Prostate gland (tissue), 2 donors: ENCODE results near the gene TBC1D8B.

Experiments used
- POLR2AphosphoS5 ChIP-seq: sonication (generic); formaldehyde crosslinking; IDR thresholded peaks from one replicate; pipeline ENCODE4 v1.6.1; 2017; ENCODE audit warnings: antibody characterized with exemption
- TF ChIP-seq, protein P1 (sequence below), 4 experiments: fragments of 200-600 bp in 2 of 4; fragments of 450-650 bp in 2 of 4; sonication (generic) in 2 of 4; IDR thresholded peaks; 1 replicate in 3 of 4; 2 replicates in 1 of 4; pipeline ENCODE4 v1.5.1; 2016 to 2019; ENCODE audit warnings: antibody characterized with exemption in 4 of 4, mild to moderate bottlenecking in 2 of 4, moderate library complexity in 2 of 4

- TF ChIP-seq, protein P1, sequence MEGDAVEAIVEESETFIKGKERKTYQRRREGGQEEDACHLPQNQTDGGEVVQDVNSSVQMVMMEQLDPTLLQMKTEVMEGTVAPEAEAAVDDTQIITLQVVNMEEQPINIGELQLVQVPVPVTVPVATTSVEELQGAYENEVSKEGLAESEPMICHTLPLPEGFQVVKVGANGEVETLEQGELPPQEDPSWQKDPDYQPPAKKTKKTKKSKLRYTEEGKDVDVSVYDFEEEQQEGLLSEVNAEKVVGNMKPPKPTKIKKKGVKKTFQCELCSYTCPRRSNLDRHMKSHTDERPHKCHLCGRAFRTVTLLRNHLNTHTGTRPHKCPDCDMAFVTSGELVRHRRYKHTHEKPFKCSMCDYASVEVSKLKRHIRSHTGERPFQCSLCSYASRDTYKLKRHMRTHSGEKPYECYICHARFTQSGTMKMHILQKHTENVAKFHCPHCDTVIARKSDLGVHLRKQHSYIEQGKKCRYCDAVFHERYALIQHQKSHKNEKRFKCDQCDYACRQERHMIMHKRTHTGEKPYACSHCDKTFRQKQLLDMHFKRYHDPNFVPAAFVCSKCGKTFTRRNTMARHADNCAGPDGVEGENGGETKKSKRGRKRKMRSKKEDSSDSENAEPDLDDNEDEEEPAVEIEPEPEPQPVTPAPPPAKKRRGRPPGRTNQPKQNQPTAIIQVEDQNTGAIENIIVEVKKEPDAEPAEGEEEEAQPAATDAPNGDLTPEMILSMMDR (IDR thresholded peaks at IDR 0.05), result no peak
- TF ChIP-seq POLR2AphosphoS5, result no peak
Observed at GRCh38 chrX:106921637-106922036, 119.2 kb downstream of the TBC1D8B start.
